CD4-positive, alpha-beta T cell treated with Interleukin-17A for 4 hours (primary cell): ENCODE measurements around the gene GPD1L.

Experiments used
- DNase-seq: peaks from one replicate; pipeline ENCODE4 v3.0.0-alpha.2; 2020; ENCODE audit warnings: mixed read lengths

Gene GPD1L

DNA sequence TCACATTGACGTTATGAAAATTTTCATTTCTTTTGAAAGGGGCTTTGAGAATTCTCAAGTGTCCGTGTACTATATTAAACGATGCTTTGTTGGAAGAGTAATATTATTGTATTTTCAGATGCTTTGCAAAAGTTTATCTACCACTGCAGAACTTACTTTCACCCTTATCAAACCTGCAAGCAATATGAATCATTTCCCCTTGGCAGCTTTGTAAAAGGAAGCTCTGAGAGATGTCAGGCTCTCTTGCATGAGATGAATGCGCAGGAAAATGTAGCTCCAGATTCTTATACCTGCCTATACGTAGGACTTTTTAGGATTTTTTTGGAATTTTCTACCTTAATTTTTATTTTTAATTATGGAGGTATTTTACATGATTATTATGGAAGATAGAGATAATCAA, 34.5 kb downstream of the GPD1L start:
- no peak for DNase-seq

DNA sequence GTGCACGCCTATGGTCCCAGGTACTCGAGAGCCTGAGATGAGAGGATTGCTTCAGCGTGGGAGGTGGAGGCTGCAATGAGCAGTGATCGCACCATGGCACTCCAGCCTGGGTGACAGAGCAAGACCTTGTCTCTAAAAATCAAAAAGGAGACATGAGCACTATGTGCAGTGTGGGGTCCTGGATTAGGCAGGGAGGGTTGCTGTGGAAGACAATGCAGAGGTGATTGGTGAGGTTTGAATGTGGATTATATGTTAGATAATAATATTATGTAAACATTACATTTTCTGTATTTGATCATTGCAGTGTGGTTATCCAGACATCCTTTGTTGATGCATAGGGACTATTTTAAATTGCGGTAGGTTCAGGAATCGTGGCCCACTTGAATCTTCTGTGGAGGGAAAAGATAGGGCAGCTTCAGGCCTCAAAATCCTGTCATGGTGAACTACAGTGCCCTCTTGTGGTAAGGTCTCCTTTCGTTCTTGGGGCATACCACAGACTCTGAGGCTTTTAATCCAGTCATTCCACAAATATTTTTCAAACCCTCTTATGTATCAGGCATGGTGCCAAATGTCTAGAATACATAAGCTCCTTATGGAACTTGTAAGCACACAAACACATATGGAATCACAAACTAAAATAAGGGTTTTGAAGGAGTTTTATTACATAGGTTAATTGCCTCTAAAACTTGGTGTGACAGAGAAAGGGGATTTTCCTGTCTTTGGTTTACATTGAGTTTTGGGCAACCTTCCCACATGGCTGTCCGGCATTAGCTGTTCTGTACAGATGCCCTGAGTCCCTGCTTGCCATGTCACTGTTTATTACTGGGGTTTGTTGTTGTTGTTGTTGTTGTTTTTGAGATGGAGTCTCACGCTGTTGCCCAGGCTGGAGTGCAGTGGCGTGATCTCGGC, 37.7 kb downstream of the GPD1L start:
- peak; percentile 63 for DNase-seq

GRCh38 chr3:32146746-32147211, 40.4 kb downstream of the GPD1L start:
- DNase-seq: no peak

- DNase-seq: no peak
Observed at GRCh38 chr3:32147509-32147908, 41.1 kb downstream of the GPD1L start.

GRCh38 chr3:32147933-32148332, 41.5 kb downstream of the GPD1L start:
- DNase-seq: no peak

- no peak for DNase-seq
Observed at GRCh38 chr3:32148351-32148750, 41.9 kb downstream of the GPD1L start.

GRCh38 chr3:32153414-32154204, 47.2 kb downstream of the GPD1L start:
- no peak for DNase-seq

DNA sequence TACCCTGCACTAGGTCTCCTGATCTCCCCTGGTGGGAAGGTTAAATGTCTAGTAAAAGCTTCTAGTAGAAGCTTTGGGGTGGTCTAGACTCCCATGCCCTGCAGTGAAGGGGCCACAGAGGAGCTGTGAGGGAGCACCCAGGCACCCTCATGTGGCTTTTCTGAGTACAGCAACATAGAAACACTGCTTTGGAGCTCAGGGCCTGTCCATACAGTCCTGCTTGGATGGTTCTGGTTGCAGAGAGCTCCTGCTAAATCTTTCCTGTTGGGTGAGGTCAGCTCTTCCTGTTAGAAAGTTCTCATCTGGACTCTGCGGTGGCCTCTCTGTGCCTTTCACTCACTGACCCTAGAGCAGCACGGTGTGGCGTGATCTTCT, 47.8 kb downstream of the GPD1L start:
- no peak for DNase-seq

- DNase-seq: no peak
Observed at GRCh38 chr3:32155117-32155516, 48.7 kb downstream of the GPD1L start.

DNA sequence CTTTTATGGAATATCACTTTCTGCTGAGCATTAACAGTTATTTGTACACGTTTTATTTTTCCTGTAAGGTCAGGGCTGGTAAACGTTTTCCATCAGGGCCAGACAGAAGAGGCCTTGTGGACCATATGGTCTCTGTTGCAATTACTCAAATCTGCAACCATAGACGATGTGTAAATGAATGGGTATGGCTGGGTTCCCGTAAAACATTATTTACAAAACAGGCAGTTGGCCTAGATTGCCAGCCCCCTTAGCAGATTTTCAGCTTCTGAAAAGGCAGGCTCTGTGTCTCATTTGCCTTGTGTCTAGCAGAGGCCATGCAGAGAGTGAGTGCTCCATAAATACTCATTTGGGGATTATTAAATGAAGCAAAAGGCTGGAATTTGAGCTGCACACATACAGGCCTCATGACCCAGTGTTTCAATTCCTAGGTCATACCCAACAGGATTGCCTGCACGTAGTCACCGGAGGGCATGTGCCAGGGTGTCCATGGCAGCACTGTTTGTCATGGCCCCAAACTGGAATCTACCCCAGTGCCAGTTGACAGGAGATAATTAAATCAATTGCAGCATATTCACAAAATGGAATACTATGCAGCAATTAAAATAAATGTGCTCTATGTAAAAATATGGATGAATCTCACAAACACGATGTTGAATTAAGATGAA, 51.3 kb downstream of the GPD1L start:
- no peak for DNase-seq

DNA sequence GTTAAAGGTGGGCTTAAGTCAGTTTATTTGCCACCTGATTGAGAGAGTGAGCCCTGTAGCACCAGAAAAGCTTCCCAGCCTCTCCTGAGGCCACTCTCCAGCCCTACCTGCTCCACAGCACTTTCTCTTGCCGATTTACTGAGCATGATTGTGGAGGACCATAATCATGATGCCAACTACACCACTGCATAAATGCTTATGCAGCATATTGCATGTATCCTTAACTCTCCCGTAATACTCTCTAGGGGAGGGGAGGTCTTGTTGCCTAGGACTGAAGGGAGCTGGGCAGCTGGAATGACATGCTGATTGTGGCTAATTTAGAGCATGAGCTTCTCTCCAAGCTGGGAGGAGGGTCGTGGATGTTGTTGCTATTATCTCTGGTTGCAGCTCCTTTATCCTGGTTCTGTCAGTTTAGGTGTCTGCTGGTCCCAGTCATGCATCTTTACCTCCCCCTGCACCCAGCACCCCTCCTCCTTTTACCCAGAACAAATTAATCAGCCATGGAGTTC, 54.3 kb downstream of the GPD1L start:
- no peak for DNase-seq

GRCh38 chr3:32165442-32165841, 59.0 kb downstream of the GPD1L start:
- DNase-seq: no peak

DNA sequence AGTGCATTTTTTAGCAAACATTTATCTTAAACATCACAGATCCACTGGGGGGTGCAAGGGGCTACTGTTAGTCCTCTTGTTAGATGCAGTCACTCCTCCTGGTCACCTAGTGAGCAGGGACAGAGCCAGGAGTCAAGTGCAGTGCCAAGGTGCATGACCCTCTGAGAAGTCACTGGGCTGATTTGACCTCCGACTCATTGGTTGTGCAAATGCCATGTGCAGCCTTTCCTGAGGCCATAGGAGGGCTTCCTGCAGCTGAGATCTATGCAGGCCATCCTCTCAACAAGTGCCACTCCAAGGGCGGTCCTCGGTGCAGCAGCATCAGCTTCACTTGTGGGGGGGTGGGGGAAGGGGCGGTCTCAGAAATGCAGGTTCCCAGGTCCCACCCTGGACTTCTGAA, 60.2 kb downstream of the GPD1L start:
- no peak for DNase-seq

GRCh38 chr3:32172420-32172819, 66.0 kb downstream of the GPD1L start:
- no peak for DNase-seq

GRCh38 chr3:32175607-32176197, 69.3 kb downstream of the GPD1L start:
- DNase-seq: peak; percentile 81

- DNase-seq: peak; percentile 76
Observed at GRCh38 chr3:32176989-32177701, 70.7 kb downstream of the GPD1L start.

GRCh38 chr3:32177702-32178198, 71.3 kb downstream of the GPD1L start:
- peak; percentile 66 for DNase-seq

DNA sequence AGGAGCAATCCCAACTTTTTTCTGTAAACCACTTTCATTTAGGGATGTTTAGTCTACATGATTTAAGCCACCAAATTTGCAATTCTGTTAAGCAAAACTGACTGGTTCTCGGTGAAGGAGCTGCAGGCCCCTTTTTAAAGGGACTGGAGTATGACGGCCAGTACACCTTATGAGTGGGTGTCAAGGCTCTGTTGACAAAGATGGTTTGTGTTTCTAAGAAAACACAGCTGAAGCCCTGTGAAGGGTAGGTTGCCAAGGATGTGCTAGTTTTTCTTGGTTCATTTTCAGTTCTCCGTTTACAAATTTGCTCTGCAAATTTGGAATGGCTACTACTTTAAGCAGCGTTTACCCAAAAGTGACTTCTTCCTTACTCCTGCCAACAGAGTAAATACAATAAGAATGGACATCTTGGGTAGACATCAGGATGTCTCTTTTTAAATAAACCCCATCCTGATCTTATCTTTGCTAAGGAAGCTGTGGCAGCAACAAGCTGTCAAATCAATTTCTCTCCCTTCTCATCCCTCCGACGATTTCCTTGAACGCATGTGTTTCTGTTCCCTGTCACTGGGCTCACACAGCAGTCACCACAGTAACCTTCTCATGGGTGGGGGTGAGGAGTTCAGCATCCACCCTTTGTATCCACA, 73.8 kb downstream of the GPD1L start:
- DNase-seq: no peak

DNA sequence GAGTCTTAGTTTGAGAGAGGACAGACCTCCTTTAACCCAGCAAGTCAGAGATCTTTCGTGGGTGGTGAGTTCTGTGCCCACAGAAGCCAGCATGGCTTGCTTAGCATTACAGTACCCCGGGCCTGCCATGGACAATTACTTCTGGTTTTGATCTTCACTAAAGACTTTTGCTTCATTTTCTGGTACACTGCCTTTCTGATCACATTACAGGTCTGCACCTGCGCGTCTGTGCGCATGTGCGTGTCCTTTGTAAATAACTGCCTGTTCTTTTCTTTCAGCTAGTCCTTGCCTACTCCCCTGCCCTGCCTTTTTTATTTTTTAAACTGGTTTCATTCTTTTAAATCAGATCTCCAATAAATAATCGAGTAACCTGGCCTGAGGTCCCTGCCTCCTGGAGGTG, 74.9 kb downstream of the GPD1L start:
- DNase-seq: no peak

DNA sequence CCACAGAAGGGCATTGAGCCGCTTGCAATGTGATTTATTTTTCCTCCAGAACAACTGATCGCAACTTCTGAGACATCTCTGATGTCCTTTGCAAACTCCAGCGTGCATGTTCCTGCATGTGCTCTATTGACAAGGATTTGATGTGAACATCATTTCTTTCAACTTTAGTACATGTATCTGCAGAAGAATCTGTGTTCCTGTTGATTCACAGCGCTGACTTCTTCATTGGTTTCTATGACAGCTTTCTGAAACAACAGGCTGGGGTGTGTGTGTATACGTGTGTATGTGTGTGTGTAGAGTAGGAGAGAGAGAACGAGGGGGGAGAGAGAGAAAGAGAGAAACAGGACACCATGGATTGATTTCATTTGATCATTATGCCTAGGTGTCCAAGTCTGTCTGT, 75.4 kb downstream of the GPD1L start:
- no peak for DNase-seq

DNA sequence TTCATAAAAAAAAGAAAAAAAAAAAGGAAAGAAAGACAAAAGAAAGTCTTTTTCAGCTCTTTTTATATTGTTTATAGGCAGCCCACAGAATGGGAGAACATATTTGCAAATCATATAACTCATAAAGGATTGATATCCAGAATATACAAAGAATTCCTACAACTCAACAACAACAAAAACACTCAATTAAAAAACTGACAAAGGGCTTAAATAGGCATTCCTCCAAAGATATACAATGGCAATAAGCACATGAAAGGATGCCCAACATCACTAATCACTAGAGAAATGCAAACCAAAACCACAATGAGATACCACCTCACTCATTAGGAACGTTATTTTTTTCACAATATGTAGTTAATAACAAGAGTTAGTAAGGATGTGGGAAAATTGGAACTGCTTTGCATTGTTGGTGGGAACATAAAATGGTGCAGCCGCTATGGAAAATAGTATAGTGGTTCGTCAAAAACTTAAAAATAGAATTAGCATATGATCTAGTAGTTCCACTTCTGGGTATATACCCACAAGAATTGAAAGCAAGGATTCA, 77.8 kb downstream of the GPD1L start:
- DNase-seq: no peak
